RWPE2 (cell line): ENCODE results near the gene DCAF17.

Experiments
- ATAC-seq: fragments of 200-7000 bp; cut with Tn5 transposase; 3 replicates; pipeline ENCODE4 v1.9.1; 2021; ENCODE audit warnings: low read depth
- DNase-seq: peaks from one replicate; pipeline ENCODE4 v3.0.0-alpha.2; 2020; ENCODE audit warnings: low spot score
- H3K27ac ChIP-seq: fragments of 450-650 bp; 2 replicates; pipeline ENCODE4 v1.5.1; 2017; ENCODE audit warnings: mild to moderate bottlenecking; ENCODE audit not compliant: poor library complexity, severe bottlenecking
- H3K27me3 ChIP-seq: fragments of 250-450 bp; sonication (Bioruptor Pico); 2 replicates; pipeline ENCODE4 v1.5.1; 2021; ENCODE audit warnings: mild to moderate bottlenecking, moderate library complexity; ENCODE audit not compliant: insufficient read depth, poor library complexity, severe bottlenecking
- H3K36me3 ChIP-seq: fragments of 250-450 bp; sonication (Bioruptor Pico); 2 replicates; pipeline ENCODE4 v1.5.1; 2020; ENCODE audit warnings: low read depth, mild to moderate bottlenecking, moderate library complexity
- H3K4me1 ChIP-seq: fragments of 250-450 bp; sonication (Bioruptor Pico); 2 replicates; pipeline ENCODE4 v1.5.1; 2021; ENCODE audit warnings: mild to moderate bottlenecking, moderate library complexity; ENCODE audit not compliant: insufficient read depth, poor library complexity, severe bottlenecking
- H3K4me3 ChIP-seq: fragments of 250-450 bp; sonication (Bioruptor Pico); 2 replicates; pipeline ENCODE4 v1.5.1; 2021; ENCODE audit warnings: mild to moderate bottlenecking, moderate library complexity; ENCODE audit not compliant: severe bottlenecking
- H3K9me3 ChIP-seq: fragments of 250-450 bp; sonication (Bioruptor Pico); 2 replicates; pipeline ENCODE4 v1.5.1; 2021; ENCODE audit warnings: mild to moderate bottlenecking, moderate library complexity; ENCODE audit not compliant: severe bottlenecking
- CTCF ChIP-seq: fragments of 450-650 bp; IDR thresholded peaks from one replicate; pipeline ENCODE4 v1.5.1; 2017; ENCODE audit warnings: mild to moderate bottlenecking, moderate library complexity; ENCODE audit not compliant: poor library complexity, severe bottlenecking

The DCAF17 gene

GRCh38 chr2:171390941-171391516, 43.0 kb upstream of the DCAF17 start:
- Histone ChIP-seq H3K9me3 (no peaks in the 10 kb centered on the region), H3K27me3 (no peaks in the 10 kb centered on the region), H3K4me3 (no peak overlapping the region), H3K4me1 (peaks cover 20% of the 10 kb centered on the region), H3K36me3 (0 out of 2 replicates have a peak, but pooled peaks cover 4% of the 10 kb centered on the region), H3K27ac (peak overlapping the region; percentile 56)
- peak; percentile 61 for DNase-seq
- peak; percentile 91 for ATAC-seq
- no peak for TF ChIP-seq CTCF

GRCh38 chr2:171391532-171391931, 42.5 kb upstream of the DCAF17 start:
- H3K9me3 ChIP-seq = no peaks in the 10 kb centered on the region
- no peak for DNase-seq
- H3K4me1 ChIP-seq = peaks cover 20% of the 10 kb centered on the region
- TF ChIP-seq CTCF = no peak
- 0 out of 2 replicates have a peak, but pooled peaks cover 4% of the 10 kb centered on the region for H3K36me3 ChIP-seq
- peak; percentile 20; the same call in 2 of the 3 replicates for ATAC-seq
- H3K27me3 ChIP-seq = no peaks in the 10 kb centered on the region
- H3K27ac ChIP-seq = peak overlapping the region; percentile 56
- no peak overlapping the region for H3K4me3 ChIP-seq

- Histone ChIP-seq H3K4me1 (peaks cover 20% of the 10 kb centered on the region), H3K36me3 (0 out of 2 replicates have a peak, but pooled peaks cover 4% of the 10 kb centered on the region), H3K9me3 (no peaks in the 10 kb centered on the region), H3K27me3 (no peaks in the 10 kb centered on the region), H3K27ac (no peak overlapping the region), H3K4me3 (no peak overlapping the region)
- TF ChIP-seq CTCF = no peak
- ATAC-seq = no peak
- no peak for DNase-seq
These were observed 40.5 kb upstream of the DCAF17 start for GRCh38 chr2:171393487-171393886.

GRCh38 chr2:171394164-171394740, 39.8 kb upstream of the DCAF17 start:
- H3K4me1 ChIP-seq = peaks cover 20% of the 10 kb centered on the region
- H3K27ac ChIP-seq = no peak overlapping the region
- no peak overlapping the region for H3K4me3 ChIP-seq
- DNase-seq (no peak), ATAC-seq (no peak)
- H3K9me3 ChIP-seq = no peaks in the 10 kb centered on the region
- no peaks in the 10 kb centered on the region for H3K27me3 ChIP-seq
- 0 out of 2 replicates have a peak, but pooled peaks cover 4% of the 10 kb centered on the region for H3K36me3 ChIP-seq
- TF ChIP-seq CTCF = no peak

- Histone ChIP-seq H3K4me3 (no peak overlapping the region), H3K27me3 (no peaks in the 10 kb centered on the region), H3K36me3 (peaks cover 3% of the 10 kb centered on the region), H3K4me1 (peaks cover 16% of the 10 kb centered on the region), H3K9me3 (peaks cover 9% of the 10 kb centered on the region), H3K27ac (no peak overlapping the region)
- TF ChIP-seq CTCF = no peak
- ATAC-seq (no peak), DNase-seq (no peak)
These were observed 34.7 kb upstream of the DCAF17 start for GRCh38 chr2:171399292-171399691.
